Natural killer cell (primary cell): ENCODE measurements around the gene IFNG. TPM values are rescaled to one million over a fixed set of nuclear protein-coding genes. Genes with fewer than 3 reads are reported as not detected.
"Not testable (repeated sequence)": the region's sequence is repeated elsewhere in the genome, so short reads cannot be mapped to it uniquely, and the experiment has no call there.

Experiments used
- ATAC-seq, 3 donors: fragments of 150-1000 bp in 2 of 3; fragments of 200-7000 bp in 1 of 3; cut with Tn5 transposase; 1 replicate in 1 of 3; 2 replicates in 2 of 3; pipeline ENCODE4 v1.10.0; 2021; ENCODE audit warnings: mild to moderate bottlenecking in 2 of 3, moderate library complexity in 2 of 3
- DNase-seq, 2 donors: peaks; one replicate each; pipeline versions ENCODE4 v3.0.0 to v3.0.0-alpha.2; 2013 to 2021; ENCODE audit warnings: mixed read lengths in 1 of 2
- H3K27ac ChIP-seq: one replicate; pipeline ENCODE4 v1.5.1; 2013; ENCODE audit warnings: mild to moderate bottlenecking, low read length
- H3K27me3 ChIP-seq: one replicate; pipeline ENCODE4 v1.6.1; 2013; ENCODE audit warnings: low read length; ENCODE audit not compliant: control insufficient read depth, insufficient read depth
- H3K36me3 ChIP-seq: one replicate; pipeline ENCODE4 v1.6.1; 2013; ENCODE audit warnings: low read length; ENCODE audit not compliant: control insufficient read depth, insufficient read depth
- H3K4me1 ChIP-seq: one replicate; pipeline ENCODE4 v1.6.1; 2013; ENCODE audit warnings: low read length; ENCODE audit not compliant: control insufficient read depth, insufficient read depth
- H3K4me3 ChIP-seq: one replicate; pipeline ENCODE4 v1.5.1; 2013; ENCODE audit warnings: low read length
- H3K9me3 ChIP-seq: one replicate; pipeline ENCODE4 v1.6.1; 2013; ENCODE audit warnings: low read length; ENCODE audit not compliant: control insufficient read depth, insufficient read depth
- H3K27ac Mint-ChIP-seq, 2 donors: one replicate each; pipeline ENCODE4 v1.8.0; 2022; ENCODE audit warnings: mild to moderate bottlenecking in 2 of 2, mixed read lengths in 2 of 2, moderate library complexity in 1 of 2
- H3K27me3 Mint-ChIP-seq, 2 donors: one replicate each; pipeline ENCODE4 v1.8.0; 2022; ENCODE audit warnings: low read depth in 2 of 2, mixed read lengths in 2 of 2
- H3K36me3 Mint-ChIP-seq: one replicate; pipeline ENCODE4 v1.8.0; 2022; ENCODE audit warnings: mixed read lengths
- H3K4me1 Mint-ChIP-seq, 2 donors: one replicate each; pipeline ENCODE4 v1.8.0; 2022; ENCODE audit warnings: mixed read lengths in 2 of 2
- H3K4me3 Mint-ChIP-seq: one replicate; pipeline ENCODE4 v1.8.0; 2022; ENCODE audit warnings: mild to moderate bottlenecking, moderate library complexity, mixed read lengths
- H3K9me3 Mint-ChIP-seq, 2 donors: one replicate each; pipeline ENCODE4 v1.8.0; 2022; ENCODE audit warnings: mixed read lengths in 2 of 2
- WGBS: methylation state at CpG from one replicate; pipeline ENCODE4 v1.1.7; 2013; ENCODE audit warnings: missing lambda C conversion rate; ENCODE audit not compliant: insufficient coverage; 5-methylcytosine and 5-hydroxymethylcytosine counted together
- intact Hi-C: fragments of 100-400 bp; cut with micrococcal nuclease; formaldehyde crosslinking; loops from one replicate; pipeline ENCODE4 v1.14.2; 2022
- total RNA-seq, 4 donors: library from RNA; stranded (reverse); fragments of 120-200 nt in 1 of 4; gene quantifications; one replicate each; pipeline versions ENCODE4 v1.2.3 to v1.2.4, GENCODE V29; 2013 to 2022
- TF ChIP-seq, protein P1 (sequence below): fragments of 200-600 bp; IDR thresholded peaks from one replicate; pipeline ENCODE4 v1.8.0; 2022; ENCODE audit warnings: antibody characterized with exemption

The IFNG gene
- total RNA-seq, 3 donors from 2014 or later (not counting 1 experiment from before 2014, with no cell fraction given) = 66.5 to 248 (median 124) TPM

DNA sequence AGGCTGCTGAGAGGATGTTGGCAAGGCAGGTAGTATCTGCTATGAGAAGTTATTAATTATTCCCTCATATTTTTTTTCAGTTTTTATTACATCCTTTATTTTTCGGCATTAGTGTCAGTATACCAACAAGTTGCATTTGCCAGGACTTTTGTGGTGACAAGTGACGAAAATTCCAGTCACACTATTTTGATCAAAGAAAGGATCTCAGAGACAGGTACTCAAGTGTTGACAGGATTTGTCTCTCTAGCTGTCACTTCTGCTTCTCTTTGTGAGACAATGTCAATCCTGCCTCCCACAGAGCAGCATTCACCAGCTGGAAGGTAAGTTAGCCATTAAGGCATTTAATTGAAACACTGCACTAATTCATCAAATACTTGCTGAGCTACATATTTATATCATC, 18.0 kb upstream of the IFNG start:
- Mint-ChIP-seq H3K9me3 (no peaks in the 10 kb centered on the region), H3K27ac (peak overlapping the region in 1 of 2 donors; percentile 91), H3K4me3 (no peak overlapping the region), H3K4me1 (peaks cover 37 to 45% of the 10 kb centered on the region in 2 donors), H3K36me3 (no peaks in the 10 kb centered on the region), H3K27me3 (no peaks in the 10 kb centered on the region)
- H3K27me3 ChIP-seq = no peaks in the 10 kb centered on the region
- intact Hi-C loops = loop anchor here (5.0 kb wide), 1 partner anchor 55 kb away; no protein-coding TSS in a partner anchor
- no peak for ATAC-seq
- WGBS = 94% methylated on average over 2 of the region's 2 CpGs
- no peak overlapping the region for H3K27ac ChIP-seq
- H3K4me1 ChIP-seq = peaks cover 31% of the 10 kb centered on the region
- H3K4me3 ChIP-seq = no peak overlapping the region
- no peaks in the 10 kb centered on the region for H3K36me3 ChIP-seq
- no peak for DNase-seq
- no peaks in the 10 kb centered on the region for H3K9me3 ChIP-seq
- TF ChIP-seq, protein P1, sequence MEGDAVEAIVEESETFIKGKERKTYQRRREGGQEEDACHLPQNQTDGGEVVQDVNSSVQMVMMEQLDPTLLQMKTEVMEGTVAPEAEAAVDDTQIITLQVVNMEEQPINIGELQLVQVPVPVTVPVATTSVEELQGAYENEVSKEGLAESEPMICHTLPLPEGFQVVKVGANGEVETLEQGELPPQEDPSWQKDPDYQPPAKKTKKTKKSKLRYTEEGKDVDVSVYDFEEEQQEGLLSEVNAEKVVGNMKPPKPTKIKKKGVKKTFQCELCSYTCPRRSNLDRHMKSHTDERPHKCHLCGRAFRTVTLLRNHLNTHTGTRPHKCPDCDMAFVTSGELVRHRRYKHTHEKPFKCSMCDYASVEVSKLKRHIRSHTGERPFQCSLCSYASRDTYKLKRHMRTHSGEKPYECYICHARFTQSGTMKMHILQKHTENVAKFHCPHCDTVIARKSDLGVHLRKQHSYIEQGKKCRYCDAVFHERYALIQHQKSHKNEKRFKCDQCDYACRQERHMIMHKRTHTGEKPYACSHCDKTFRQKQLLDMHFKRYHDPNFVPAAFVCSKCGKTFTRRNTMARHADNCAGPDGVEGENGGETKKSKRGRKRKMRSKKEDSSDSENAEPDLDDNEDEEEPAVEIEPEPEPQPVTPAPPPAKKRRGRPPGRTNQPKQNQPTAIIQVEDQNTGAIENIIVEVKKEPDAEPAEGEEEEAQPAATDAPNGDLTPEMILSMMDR = no peak

GRCh38 chr12:68176257-68176656, 16.7 kb upstream of the IFNG start:
- Mint-ChIP-seq H3K4me1 (peaks cover 31 to 39% of the 10 kb centered on the region in 2 donors), H3K9me3 (no peaks in the 10 kb centered on the region), H3K27me3 (no peaks in the 10 kb centered on the region), H3K27ac (peak overlapping the region; percentile 83 to 91), H3K36me3 (no peaks in the 10 kb centered on the region), H3K4me3 (peak overlapping the region; percentile 75)
- Histone ChIP-seq H3K27ac (peak overlapping the region; percentile 51), H3K9me3 (no peaks in the 10 kb centered on the region), H3K36me3 (no peaks in the 10 kb centered on the region), H3K4me3 (no peak overlapping the region), H3K4me1 (peaks cover 22% of the 10 kb centered on the region), H3K27me3 (no peaks in the 10 kb centered on the region)
- intact Hi-C loops = loop anchor here (5.0 kb wide), 1 partner anchor 54 kb away; no protein-coding TSS in a partner anchor
- ATAC-seq (no peak), DNase-seq (no peak)
- TF ChIP-seq, protein P1 = no peak

DNA sequence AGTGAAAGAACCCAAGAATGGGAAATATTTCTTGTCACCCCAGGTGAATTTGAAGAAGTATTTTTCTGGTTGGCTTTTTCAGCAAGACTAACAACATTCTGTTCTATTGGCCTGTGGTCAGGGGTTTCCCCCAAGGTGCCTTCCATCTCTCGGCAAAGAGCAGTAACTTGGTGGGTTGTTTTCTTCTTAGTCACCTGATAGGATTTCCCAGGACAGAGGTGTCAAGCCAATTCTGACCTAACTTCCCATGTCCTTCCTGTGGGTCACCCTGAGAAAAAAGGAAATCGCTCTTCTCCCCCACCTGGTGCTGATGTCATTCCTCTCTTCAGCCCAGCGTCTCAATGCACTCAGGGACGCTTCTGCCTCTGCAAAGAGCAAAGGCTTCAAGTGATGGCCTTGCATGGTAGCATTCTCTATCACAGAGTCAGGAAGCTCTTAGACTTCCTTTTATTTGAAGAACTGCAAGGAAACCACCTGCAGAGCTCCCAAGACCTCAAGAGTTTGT, 16.1 kb upstream of the IFNG start:
- peak overlapping the region; percentile 83 to 91 for H3K27ac Mint-ChIP-seq
- DNase-seq (peak; percentile 40 to 92), ATAC-seq (peak; percentile 87 to 94 (median 88))
- no peaks in the 10 kb centered on the region for H3K27me3 ChIP-seq
- TF ChIP-seq, protein P1 = no peak
- H3K4me3 Mint-ChIP-seq = peak overlapping the region; percentile 75
- H3K27ac ChIP-seq = peak overlapping the region; percentile 51
- no peaks in the 10 kb centered on the region for H3K36me3 Mint-ChIP-seq
- peaks cover 18% of the 10 kb centered on the region for H3K4me1 ChIP-seq
- H3K9me3 Mint-ChIP-seq = no peaks in the 10 kb centered on the region
- peak overlapping the region; percentile 8 for H3K4me3 ChIP-seq
- H3K36me3 ChIP-seq = no peaks in the 10 kb centered on the region
- intact Hi-C loops = loop anchor here (1.0 to 5.0 kb wide), 2 partner anchors 16 to 53 kb away; partner anchors contain the start of gene IFNG
- WGBS = 2% methylated on average over 4 of the region's 4 CpGs
- H3K9me3 ChIP-seq = no peaks in the 10 kb centered on the region
- H3K4me1 Mint-ChIP-seq = peaks cover 24 to 32% of the 10 kb centered on the region in 2 donors
- no peaks in the 10 kb centered on the region for H3K27me3 Mint-ChIP-seq

DNA sequence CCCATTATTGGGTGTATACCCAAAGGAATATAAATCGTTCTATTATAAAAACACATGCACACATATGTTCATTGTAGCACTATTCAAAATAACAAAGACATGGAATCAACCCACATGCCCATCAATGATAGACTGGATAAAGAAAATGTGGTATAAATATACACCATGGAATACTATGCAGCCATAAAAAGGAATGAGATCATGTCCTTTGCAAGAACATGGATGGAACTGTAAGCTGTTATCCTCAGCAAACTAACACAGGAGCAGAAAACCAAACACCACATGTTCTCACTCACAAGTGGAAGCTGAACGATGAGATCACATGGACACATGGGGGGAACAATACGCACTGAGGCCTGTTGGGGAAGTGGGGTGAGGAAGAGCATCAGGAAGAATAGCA, 15.2 kb upstream of the IFNG start:
- DNase-seq, H3K27me3 Mint-ChIP-seq, H3K36me3 ChIP-seq, H3K9me3 ChIP-seq, H3K27me3 ChIP-seq, H3K36me3 Mint-ChIP-seq, H3K9me3 Mint-ChIP-seq, H3K4me3 ChIP-seq, ATAC-seq: not testable (repeated sequence)
- peak overlapping the region; percentile 51 for H3K27ac ChIP-seq
- peaks cover 15% of the 10 kb centered on the region for H3K4me1 ChIP-seq
- Mint-ChIP-seq H3K27ac (peak overlapping the region; percentile 83 to 91), H3K4me3 (peak overlapping the region; percentile 50), H3K4me1 (peaks cover 22 to 31% of the 10 kb centered on the region in 2 donors)
- intact Hi-C loops = loop anchor here (1.0 to 5.0 kb wide), 2 partner anchors 15 to 52 kb away; partner anchors contain the start of gene IFNG
- 100% methylated on average over 3 of the region's 3 CpGs for WGBS
